HG03460 (cell line): ENCODE data around the gene TXNRD1.
"Not testable (repeated sequence)": the region's sequence is repeated elsewhere in the genome, so short reads cannot be mapped to it uniquely, and the experiment has no call there.

Experiments
- ATAC-seq: cut with Tn5 transposase; IDR thresholded peaks from one replicate; pipeline ENCODE4 v1.9.1; 2021; ENCODE audit not compliant: unreplicated experiment

The TXNRD1 gene

GRCh38 chr12:104190641-104191176, 24.9 kb upstream of the TXNRD1 start:
- ATAC-seq = no peak

- ATAC-seq = no peak
These were observed 18.3 kb upstream of the TXNRD1 start for GRCh38 chr12:104197264-104197663.

GRCh38 chr12:104199964-104200363, 15.6 kb upstream of the TXNRD1 start:
- no peak for ATAC-seq

GRCh38 chr12:104201238-104202001, 14.2 kb upstream of the TXNRD1 start:
- no peak for ATAC-seq

GRCh38 chr12:104204690-104205480, 10.7 kb upstream of the TXNRD1 start:
- no peak for ATAC-seq

- ATAC-seq = no peak
These were observed 8.0 kb upstream of the TXNRD1 start for GRCh38 chr12:104207416-104208205.

GRCh38 chr12:104212516-104212915, 3.1 kb upstream of the TXNRD1 start:
- ATAC-seq = no peak

GRCh38 chr12:104213952-104214351, 1.6 kb upstream of the TXNRD1 start:
- ATAC-seq = no peak

GRCh38 chr12:104216521-104216924, 944 bp downstream of the TXNRD1 start:
- no peak for ATAC-seq

GRCh38 chr12:104218506-104218905, 2.9 kb downstream of the TXNRD1 start:
- not testable (repeated sequence) for ATAC-seq

GRCh38 chr12:104218935-104219334, 3.4 kb downstream of the TXNRD1 start:
- no peak for ATAC-seq

- ATAC-seq = no peak
These were observed 3.8 kb downstream of the TXNRD1 start for GRCh38 chr12:104219361-104219892.

GRCh38 chr12:104219908-104220404, 4.4 kb downstream of the TXNRD1 start:
- no peak for ATAC-seq

GRCh38 chr12:104220931-104221330, 5.4 kb downstream of the TXNRD1 start:
- ATAC-seq = no peak

GRCh38 chr12:104222976-104223375, 7.4 kb downstream of the TXNRD1 start:
- ATAC-seq = no peak

- ATAC-seq = no peak
These were observed 8.1 kb downstream of the TXNRD1 start for GRCh38 chr12:104223712-104224111.

GRCh38 chr12:104226672-104227071, 11.1 kb downstream of the TXNRD1 start:
- no peak for ATAC-seq

- ATAC-seq = no peak
These were observed 14.9 kb downstream of the TXNRD1 start for GRCh38 chr12:104230304-104231095.

GRCh38 chr12:104232609-104233280, 17.2 kb downstream of the TXNRD1 start:
- ATAC-seq = no peak
